Measurements from ENCODE around the gene C15orf39. TPM values are rescaled to one million over a fixed set of nuclear protein-coding genes. Genes with fewer than 3 reads are reported as not detected.

The C15orf39 gene
- polyA plus RNA-seq, 3 donors, result 8.9 to 80.7 (median 18.2) TPM

- Histone ChIP-seq H3K36me3 (replicated peaks in 1 of 2; ENCODE audit: control insufficient read depth in 1 of 2, insufficient read depth in 2 of 2, low read length in 2 of 2) (no peaks in the 10 kb centered on the region), H2AFZ (ENCODE audit: insufficient read depth, low read depth, low read length, poor library complexity, severe bottlenecking) (no peak overlapping the region), H3K27me3 (ENCODE audit: control insufficient read depth in 2 of 2, insufficient read depth in 2 of 2, low read length in 2 of 2) (no peaks in the 10 kb centered on the region), H3K27ac (ENCODE audit: low read depth in 1 of 2, low read length in 2 of 2) (no peak overlapping the region), H3K4me1 (ENCODE audit: control insufficient read depth in 1 of 2, insufficient read depth in 2 of 2, low read length in 2 of 2) (no peaks in the 10 kb centered on the region), H3K9ac (ENCODE audit: insufficient read depth, low read length, poor library complexity, severe bottlenecking) (no peak overlapping the region), H3K79me2 (ENCODE audit: insufficient read depth, low read length) (no peaks in the 10 kb centered on the region), H4K20me1 (ENCODE audit: insufficient read depth, low read length) (peaks cover 2% of the 10 kb centered on the region), H3K4me2 (replicated peaks; ENCODE audit: extremely low read depth, low read length, poor library complexity, severe bottlenecking) (no peak overlapping the region), H3K4me3 (replicated peaks in 1 of 3; ENCODE audit: low read depth in 2 of 3, low read length in 3 of 3) (no peak overlapping the region), H3K9me3 (replicated peaks in 1 of 2; ENCODE audit: control insufficient read depth in 1 of 2, insufficient read depth in 1 of 2, low read length in 2 of 2) (no peaks in the 10 kb centered on the region)
- intact Hi-C loops (cut with micrococcal nuclease), result loop anchor here in 1 of 2 donors (10.0 kb wide), 1 partner anchor 75 kb away; no protein-coding TSS in a partner anchor
- Mint-ChIP-seq H3K27ac (no peak overlapping the region), H3K9me3 (peaks cover 0 to 3% (median 0%) of the 10 kb centered on the region in 7 donors), H3K4me1 (no peaks in the 10 kb centered on the region), H3K27me3 (ENCODE audit: low read depth in 3 of 3) (peaks cover 11 to 28% (median 13%) of the 10 kb centered on the region in 3 donors), H3K36me3 (no peaks in the 10 kb centered on the region), H3K4me3 (no peak overlapping the region)
- 89% methylated on average over 21 of the region's 21 CpGs for WGBS (ENCODE audit: insufficient coverage)
- no peak for TF ChIP-seq CTCF (IDR thresholded peaks at IDR 0.05)
- DNase-seq, result no peak
Observed at GRCh38 chr15:75229191-75230015, 27.7 kb downstream of the C15orf39 start.

GRCh38 chr15:75230016-75230343 is 28.3 kb downstream of the C15orf39 start:
- WGBS (ENCODE audit: insufficient coverage), result 100% methylated on average over 2 of the region's 2 CpGs
- H3K4me3 ChIP-seq (replicated peaks in 1 of 3; ENCODE audit: low read depth in 2 of 3, low read length in 3 of 3), result no peak overlapping the region
- no peaks in the 10 kb centered on the region for H3K36me3 ChIP-seq (replicated peaks in 1 of 2; ENCODE audit: control insufficient read depth in 1 of 2, insufficient read depth in 2 of 2, low read length in 2 of 2)
- Mint-ChIP-seq H3K27ac (no peak overlapping the region), H3K27me3 (ENCODE audit: low read depth in 3 of 3) (peaks cover 12 to 25% (median 13%) of the 10 kb centered on the region in 3 donors), H3K4me3 (no peak overlapping the region), H3K4me1 (no peaks in the 10 kb centered on the region), H3K36me3 (no peaks in the 10 kb centered on the region), H3K9me3 (peaks cover 0 to 3% (median 0%) of the 10 kb centered on the region in 7 donors)
- no peak for DNase-seq
- no peak for TF ChIP-seq CTCF (IDR thresholded peaks at IDR 0.05)
- no peaks in the 10 kb centered on the region for H3K27me3 ChIP-seq (ENCODE audit: control insufficient read depth in 2 of 2, insufficient read depth in 2 of 2, low read length in 2 of 2)
- no peak overlapping the region for H3K9ac ChIP-seq (ENCODE audit: insufficient read depth, low read length, poor library complexity, severe bottlenecking)
- H2AFZ ChIP-seq (ENCODE audit: insufficient read depth, low read depth, low read length, poor library complexity, severe bottlenecking), result no peak overlapping the region
- no peak overlapping the region for H3K27ac ChIP-seq (ENCODE audit: low read depth in 1 of 2, low read length in 2 of 2)
- H3K4me2 ChIP-seq (replicated peaks; ENCODE audit: extremely low read depth, low read length, poor library complexity, severe bottlenecking), result no peak overlapping the region
- no peaks in the 10 kb centered on the region for H3K9me3 ChIP-seq (replicated peaks in 1 of 2; ENCODE audit: control insufficient read depth in 1 of 2, insufficient read depth in 1 of 2, low read length in 2 of 2)
- H3K4me1 ChIP-seq (ENCODE audit: control insufficient read depth in 1 of 2, insufficient read depth in 2 of 2, low read length in 2 of 2), result no peaks in the 10 kb centered on the region
- no peaks in the 10 kb centered on the region for H4K20me1 ChIP-seq (ENCODE audit: insufficient read depth, low read length)
- intact Hi-C loops (cut with micrococcal nuclease), result loop anchor here in 1 of 2 donors (10.0 kb wide), 1 partner anchor 75 kb away; no protein-coding TSS in a partner anchor
- H3K79me2 ChIP-seq (ENCODE audit: insufficient read depth, low read length), result no peaks in the 10 kb centered on the region
